DOHH2 (cell line): ENCODE results near the gene ORMDL1.

ENCODE experiments used
- H3F3A ChIP-seq: fragments of 200-600 bp; sonication (generic), shearing (Covaris generic); 2 replicates; pipeline ENCODE4 v1.6.0; 2016; ENCODE audit warnings: antibody characterized with exemption, mild to moderate bottlenecking; ENCODE audit not compliant: control insufficient read depth, insufficient read depth
- H3K27ac ChIP-seq: fragments of 200-600 bp; sonication (generic); 2 replicates; pipeline ENCODE4 v1.5.1; 2014; ENCODE audit warnings: low read depth, mild to moderate bottlenecking, low read length, moderate library complexity
- H3K27me3 ChIP-seq: fragments of 200-600 bp; sonication (generic); 2 replicates; pipeline ENCODE4 v1.6.1; 2014; ENCODE audit warnings: mild to moderate bottlenecking, low read length, mixed read lengths; ENCODE audit not compliant: control insufficient read depth
- H3K36me3 ChIP-seq: fragments of 200-600 bp; sonication (generic); 2 replicates; pipeline ENCODE4 v1.6.1; 2014; ENCODE audit warnings: mild to moderate bottlenecking, low read length, moderate library complexity, mixed read lengths; ENCODE audit not compliant: control insufficient read depth
- H3K4me1 ChIP-seq: fragments of 200-600 bp; sonication (generic); 2 replicates; pipeline ENCODE4 v1.6.1; 2014; ENCODE audit warnings: mild to moderate bottlenecking, low read length, mixed read lengths; ENCODE audit not compliant: control insufficient read depth
- H3K4me2 ChIP-seq: fragments of 200-600 bp; sonication (generic); 2 replicates; pipeline ENCODE4 v1.6.0; 2014; ENCODE audit warnings: mild to moderate bottlenecking, low read length, moderate library complexity
- H3K4me3 ChIP-seq: fragments of 200-600 bp; sonication (generic); 2 replicates; pipeline ENCODE4 v1.5.1; 2014; ENCODE audit warnings: mild to moderate bottlenecking, low read length, mixed read lengths
- H3K79me2 ChIP-seq: fragments of 200-600 bp; sonication (generic); 2 replicates; pipeline ENCODE4 v1.6.1; 2014; ENCODE audit warnings: mild to moderate bottlenecking, low read length, mixed read lengths; ENCODE audit not compliant: control insufficient read depth
- H3K9me2 ChIP-seq: fragments of 200-600 bp; sonication (generic); replicated peaks from 2 replicates; pipeline ENCODE4 v1.6.1; 2014; ENCODE audit warnings: mild to moderate bottlenecking, low read length, mixed read lengths; ENCODE audit not compliant: control insufficient read depth
- H3K9me3 ChIP-seq: fragments of 200-600 bp; sonication (generic); 2 replicates; pipeline ENCODE4 v1.6.1; 2014; ENCODE audit warnings: antibody characterized with exemption, low read length, mixed read lengths; ENCODE audit not compliant: control insufficient read depth, insufficient read depth
- H4K20me1 ChIP-seq: fragments of 200-600 bp; sonication (generic); 2 replicates; pipeline ENCODE4 v1.6.0; 2014; ENCODE audit warnings: low read depth, mild to moderate bottlenecking, antibody characterized with exemption, low read length, moderate library complexity; ENCODE audit not compliant: control insufficient read depth, insufficient read depth
- EZH2phosphoT487 ChIP-seq: fragments of 200-600 bp; sonication (generic); IDR thresholded peaks from 2 replicates; pipeline ENCODE4 v1.6.1; 2017; ENCODE audit warnings: borderline replicate concordance, mild to moderate bottlenecking, antibody characterized with exemption, low read length, moderate library complexity, mixed read lengths
- TF ChIP-seq, protein P1 (sequence below): fragments of 200-600 bp; sonication (generic); IDR thresholded peaks from one replicate; pipeline ENCODE4 v1.5.1; 2014; ENCODE audit warnings: antibody characterized with exemption, mild to moderate bottlenecking, low read depth, low read length; ENCODE audit not compliant: poor library complexity, severe bottlenecking

ORMDL1 gene

DNA sequence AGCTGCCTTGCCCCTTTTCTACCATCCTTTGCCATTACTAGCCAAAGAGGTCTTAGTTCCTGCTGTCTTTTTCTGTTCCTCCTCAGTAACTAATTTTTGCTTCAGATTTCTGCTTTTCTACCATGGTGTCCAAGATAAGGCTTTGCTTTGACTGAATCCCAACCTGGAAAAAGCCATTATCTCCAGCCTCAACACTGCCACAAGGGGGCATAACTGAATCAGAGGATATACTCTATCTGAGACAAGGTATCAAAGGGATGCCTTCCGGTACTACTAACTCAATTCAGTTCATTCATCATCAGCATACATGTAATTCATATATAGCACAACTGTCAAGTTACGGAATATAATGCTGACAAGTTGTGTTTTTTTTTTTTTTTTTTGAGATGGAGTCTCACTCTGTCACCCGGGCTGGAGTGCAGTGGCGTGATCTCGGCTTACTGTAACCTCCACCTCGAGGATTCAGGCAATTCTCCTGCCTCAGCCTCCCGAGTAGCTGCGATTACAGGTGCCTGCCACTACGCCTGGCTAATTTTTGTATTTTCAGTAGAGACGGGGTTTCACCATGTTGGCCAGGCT lies 33.0 kb downstream of the ORMDL1 start:
- Histone ChIP-seq H3K27me3 (no peaks in the 10 kb centered on the region), H3K36me3 (peaks cover 8% of the 10 kb centered on the region), H3K4me2 (no peak overlapping the region), H3K9me2 (no peaks in the 10 kb centered on the region), H4K20me1 (no peaks in the 10 kb centered on the region), H3K79me2 (no peaks in the 10 kb centered on the region), H3K27ac (no peak overlapping the region), H3F3A (no peaks in the 10 kb centered on the region), H3K9me3 (no peaks in the 10 kb centered on the region), H3K4me1 (no peaks in the 10 kb centered on the region), H3K4me3 (no peak overlapping the region)
- TF ChIP-seq, protein P1, sequence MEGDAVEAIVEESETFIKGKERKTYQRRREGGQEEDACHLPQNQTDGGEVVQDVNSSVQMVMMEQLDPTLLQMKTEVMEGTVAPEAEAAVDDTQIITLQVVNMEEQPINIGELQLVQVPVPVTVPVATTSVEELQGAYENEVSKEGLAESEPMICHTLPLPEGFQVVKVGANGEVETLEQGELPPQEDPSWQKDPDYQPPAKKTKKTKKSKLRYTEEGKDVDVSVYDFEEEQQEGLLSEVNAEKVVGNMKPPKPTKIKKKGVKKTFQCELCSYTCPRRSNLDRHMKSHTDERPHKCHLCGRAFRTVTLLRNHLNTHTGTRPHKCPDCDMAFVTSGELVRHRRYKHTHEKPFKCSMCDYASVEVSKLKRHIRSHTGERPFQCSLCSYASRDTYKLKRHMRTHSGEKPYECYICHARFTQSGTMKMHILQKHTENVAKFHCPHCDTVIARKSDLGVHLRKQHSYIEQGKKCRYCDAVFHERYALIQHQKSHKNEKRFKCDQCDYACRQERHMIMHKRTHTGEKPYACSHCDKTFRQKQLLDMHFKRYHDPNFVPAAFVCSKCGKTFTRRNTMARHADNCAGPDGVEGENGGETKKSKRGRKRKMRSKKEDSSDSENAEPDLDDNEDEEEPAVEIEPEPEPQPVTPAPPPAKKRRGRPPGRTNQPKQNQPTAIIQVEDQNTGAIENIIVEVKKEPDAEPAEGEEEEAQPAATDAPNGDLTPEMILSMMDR = peak; percentile 79
- no peak for TF ChIP-seq EZH2phosphoT487

DNA sequence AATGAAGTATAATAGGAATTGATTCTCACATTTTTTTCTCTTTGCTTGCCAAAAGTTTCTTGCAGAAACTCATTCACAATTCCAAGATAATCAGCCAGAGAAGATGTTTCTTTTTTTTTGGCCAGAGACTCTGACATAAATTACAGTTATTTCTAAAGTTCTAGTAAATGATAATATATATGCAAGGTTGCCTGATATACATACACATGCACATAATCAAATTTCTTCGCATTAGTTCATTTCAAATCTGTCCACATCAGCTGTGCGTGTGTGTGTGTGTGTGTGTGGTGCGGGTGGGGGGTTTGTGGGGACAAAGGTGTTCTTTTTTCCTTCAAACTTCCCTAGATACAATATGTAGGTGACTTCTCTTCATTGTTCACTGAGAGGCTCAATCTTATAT lies 54.7 kb downstream of the ORMDL1 start:
- H3K79me2 ChIP-seq = no peaks in the 10 kb centered on the region
- no peaks in the 10 kb centered on the region for H3K36me3 ChIP-seq
- H3K27ac ChIP-seq = no peak overlapping the region
- no peaks in the 10 kb centered on the region for H4K20me1 ChIP-seq
- no peaks in the 10 kb centered on the region for H3K4me1 ChIP-seq
- H3K9me3 ChIP-seq = no peaks in the 10 kb centered on the region
- H3K4me3 ChIP-seq = no peak overlapping the region
- H3F3A ChIP-seq = no peaks in the 10 kb centered on the region
- H3K27me3 ChIP-seq = no peaks in the 10 kb centered on the region
- H3K4me2 ChIP-seq = no peak overlapping the region
- TF ChIP-seq, protein P1 = no peak
- no peaks in the 10 kb centered on the region for H3K9me2 ChIP-seq

DNA sequence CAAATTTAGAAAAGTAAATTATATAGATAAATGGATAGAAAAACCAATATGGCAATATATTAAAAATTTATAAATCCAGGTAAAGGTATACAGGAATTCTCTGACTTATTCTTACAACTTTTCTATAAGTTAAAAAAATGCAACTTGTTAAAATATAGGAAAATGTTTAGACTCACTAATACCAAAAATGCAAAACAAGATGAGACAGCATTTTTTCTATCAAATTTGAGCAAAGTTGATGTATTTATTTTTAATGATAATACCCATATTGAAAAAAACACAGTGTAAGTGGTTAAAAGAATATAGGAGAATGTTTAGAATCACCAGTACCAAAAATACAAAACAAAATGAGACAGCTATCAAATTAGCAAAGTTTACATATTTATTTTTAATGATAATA lies 57.3 kb downstream of the ORMDL1 start:
- Histone ChIP-seq H3K9me2 (no peaks in the 10 kb centered on the region), H3K36me3 (no peaks in the 10 kb centered on the region), H3K27me3 (no peaks in the 10 kb centered on the region), H3K4me1 (no peaks in the 10 kb centered on the region), H4K20me1 (no peaks in the 10 kb centered on the region), H3F3A (no peaks in the 10 kb centered on the region), H3K4me2 (no peak overlapping the region), H3K9me3 (no peaks in the 10 kb centered on the region), H3K79me2 (no peaks in the 10 kb centered on the region), H3K4me3 (no peak overlapping the region), H3K27ac (no peak overlapping the region)
- no peak for TF ChIP-seq EZH2phosphoT487
- TF ChIP-seq, protein P1 = no peak
